A549 (cell line): ENCODE data around the gene SERPINB11. TPM values are rescaled to one million over a fixed set of nuclear protein-coding genes. Genes with fewer than 3 reads are reported as not detected.

Experiments
- ATAC-seq, 2 experiments: fragments of 200-7000 bp in 1 of 2; fragments of >200 bp in 1 of 2; cut with Nextera tagmentation in 1 of 2; cut with Tn5 transposase in 1 of 2; 3 replicates each; pipeline versions ENCODE4 v1.8.0 to v1.9.1; 2018 to 2020; ENCODE audit warnings: mild to moderate bottlenecking in 1 of 2, moderate library complexity in 1 of 2
- CTCF ChIA-PET: fragments of 300-600 bp; sonication (Branson Sonifier 250); formaldehyde crosslinking; extraction: SDS; loops from one replicate; lab custom pipeline; 2021; ENCODE audit warnings: antibody characterized with exemption, inconsistent platforms; lab: Yijun Ruan, JAX
- POLR2A ChIA-PET: fragments of 350-600 bp; formaldehyde crosslinking; extraction: SDS; loops from one replicate; lab custom pipeline; 2021; ENCODE audit warnings: antibody characterized with exemption, inconsistent platforms; lab: Yijun Ruan, JAX
- DNase-seq, 2 experiments: peaks; one replicate each; pipeline versions ENCODE4 v3.0.0 to v3.0.0-alpha.2; 2011 to 2016; ENCODE audit warnings: low read depth in 1 of 2, low spot score in 1 of 2
- FAIRE-seq: peaks from 2 replicates; lab custom pipeline; 2011; peaks lifted over from hg19 to GRCh38; lab: Jason Lieb, UNC
- H3K27ac ChIP-seq, 2 experiments: fragments of >200 bp; sonication (Bioruptor Twin); formaldehyde crosslinking; 3 replicates each; pipeline ENCODE4 v1.5.1; 2016 to 2017
- H3K4me1 ChIP-seq: fragments of >200 bp; sonication (Bioruptor Twin); formaldehyde crosslinking; 3 replicates; pipeline ENCODE4 v1.6.1; 2016
- H3K4me2 ChIP-seq: fragments of >200 bp; sonication (Bioruptor Twin); formaldehyde crosslinking; 3 replicates; pipeline ENCODE4 v1.6.1; 2016
- H3K4me3 ChIP-seq: fragments of >200 bp; sonication (Bioruptor Twin); formaldehyde crosslinking; 3 replicates; pipeline ENCODE4 v1.5.1; 2016
- H3K9me3 ChIP-seq: fragments of >200 bp; sonication (Bioruptor Twin); formaldehyde crosslinking; 3 replicates; pipeline ENCODE4 v1.6.1; 2016
- CBX2 ChIP-seq: fragments of 200-600 bp; sonication (generic); IDR thresholded peaks from 2 replicates; pipeline ENCODE4 v1.6.1; 2016; ENCODE audit warnings: low read depth, mild to moderate bottlenecking, borderline replicate concordance
- CBX8 ChIP-seq: fragments of 200-600 bp; sonication (generic); IDR thresholded peaks from 2 replicates; pipeline ENCODE4 v1.6.1; 2016
- CEBPB ChIP-seq, 2 experiments: fragments of >200 bp in 1 of 2; sonication (Bioruptor Twin) in 1 of 2; formaldehyde crosslinking in 1 of 2; IDR thresholded peaks; 2 replicates each; pipeline ENCODE4 v1.6.1; 2012 to 2016
- CHD2 ChIP-seq: fragments of 150-350 bp; IDR thresholded peaks from 2 replicates; pipeline ENCODE4 v1.6.1; 2014; ENCODE audit warnings: low read length; ENCODE audit not compliant: partially characterized antibody
- E2F6 ChIP-seq: IDR thresholded peaks from 2 replicates; pipeline ENCODE4 v1.6.1; 2012; ENCODE audit warnings: low read depth, borderline replicate concordance
- EHMT2 ChIP-seq: fragments of 200-600 bp; sonication (generic); IDR thresholded peaks from 2 replicates; pipeline ENCODE4 v1.6.1; 2016; ENCODE audit warnings: antibody characterized with exemption, low read depth, mild to moderate bottlenecking, moderate library complexity
- GATA3 ChIP-seq: IDR thresholded peaks from 2 replicates; pipeline ENCODE4 v1.6.1; 2012; ENCODE audit warnings: borderline replicate concordance
- HES2 ChIP-seq: fragments of >200 bp; sonication (Bioruptor Twin); formaldehyde crosslinking; IDR thresholded peaks from 2 replicates; pipeline ENCODE4 v1.6.1; 2016
- HOXB13 ChIP-seq: fragments of 250-450 bp; sonication (Bioruptor Pico); IDR thresholded peaks from 2 replicates; pipeline ENCODE4 v1.5.0; 2020; ENCODE audit warnings: low read depth, mild to moderate bottlenecking, moderate library complexity
- JUN ChIP-seq, 2 experiments: fragments of >200 bp; sonication (Bioruptor Twin); formaldehyde crosslinking; IDR thresholded peaks; 2 replicates in 1 of 2; 3 replicates in 1 of 2; pipeline ENCODE4 v1.6.1; 2016 to 2017
- KDM5A ChIP-seq: fragments of 200-600 bp; sonication (generic); IDR thresholded peaks from 2 replicates; pipeline ENCODE4 v1.6.1; 2016; ENCODE audit warnings: antibody characterized with exemption, mild to moderate bottlenecking
- MAFK ChIP-seq: fragments of 450-650 bp; IDR thresholded peaks from 2 replicates; pipeline ENCODE4 v1.6.1; 2014; ENCODE audit not compliant: partially characterized antibody
- MAX ChIP-seq: IDR thresholded peaks from 2 replicates; pipeline ENCODE4 v1.6.1; 2012
- MAZ ChIP-seq: fragments of 150-350 bp; IDR thresholded peaks from 2 replicates; pipeline ENCODE4 v1.6.1; 2014; ENCODE audit warnings: antibody characterized with exemption, low read depth, low read length, borderline replicate concordance
- MYC ChIP-seq: IDR thresholded peaks from 2 replicates; pipeline ENCODE4 v1.6.1; 2012; ENCODE audit warnings: mild to moderate bottlenecking, inconsistent platforms, low read length, improper control_type of control experiment, borderline replicate concordance
- NR3C1 ChIP-seq: fragments of >200 bp; sonication (Bioruptor Twin); formaldehyde crosslinking; IDR thresholded peaks from 3 replicates; pipeline ENCODE4 v1.6.1; 2017
- PHF8 ChIP-seq: fragments of 200-600 bp; sonication (generic); IDR thresholded peaks from 2 replicates; pipeline ENCODE4 v1.6.1; 2016; ENCODE audit warnings: low read depth, mild to moderate bottlenecking, antibody characterized with exemption, moderate library complexity, borderline replicate concordance
- POLR2AphosphoS2 ChIP-seq: conservative IDR thresholded peaks from 2 replicates; pipeline ENCODE4 v1.6.1; 2012; ENCODE audit warnings: low read length, improper control_type of control experiment, inconsistent platforms
- RCOR1 ChIP-seq: fragments of 150-350 bp; IDR thresholded peaks from 2 replicates; pipeline ENCODE4 v1.6.1; 2014; ENCODE audit warnings: antibody characterized with exemption, low read length, low read depth
- RFX5 ChIP-seq: fragments of 450-650 bp; IDR thresholded peaks from 2 replicates; pipeline ENCODE4 v1.7.1; 2014; ENCODE audit warnings: antibody characterized with exemption, mild to moderate bottlenecking, moderate library complexity
- RNF2 ChIP-seq: fragments of 200-600 bp; sonication (generic); IDR thresholded peaks from 2 replicates; pipeline ENCODE4 v1.6.1; 2016; ENCODE audit warnings: low read depth, mild to moderate bottlenecking, antibody characterized with exemption, moderate library complexity, borderline replicate concordance
- TP53 ChIP-seq: fragments of 250-450 bp; sonication (Bioruptor Pico); IDR thresholded peaks from 2 replicates; pipeline ENCODE4 v1.5.0; 2021; ENCODE audit warnings: mild to moderate bottlenecking, moderate library complexity
- ZNF302 ChIP-seq: fragments of 250-450 bp; sonication (Bioruptor Pico); IDR thresholded peaks from 2 replicates; pipeline ENCODE4 v1.9.0; 2021; ENCODE audit warnings: inconsistent platforms, mild to moderate bottlenecking, moderate library complexity
- ZSCAN20 ChIP-seq: fragments of 250-450 bp; sonication (Bioruptor Pico); IDR thresholded peaks from 2 replicates; pipeline ENCODE4 v1.8.0; 2022; ENCODE audit warnings: mild to moderate bottlenecking, moderate library complexity
- WGBS: methylation state at CpG from one replicate; pipeline ENCODE4 v1.1.6; 2017; ENCODE audit errors: missing lambda C conversion rate; 5-methylcytosine and 5-hydroxymethylcytosine counted together
- polyA plus RNA-seq, 4 experiments: library from polyadenylated mRNA; depleted of rRNA in 3 of 4; stranded (reverse); fragments of >200 nt; fragmentation: RNase III in 1 of 4; extraction: RNeasy Plus Mini Kit Qiagen cat#74134 plus additional on column Dnase treatment in 1 of 4; gene quantifications; 2 replicates in 3 of 4; 3 replicates in 1 of 4; pipeline ENCODE4 v1.2.3, GENCODE V29; 2011 to 2017
- TF ChIP-seq, protein P1 (sequence below): fragments of 200-600 bp; sonication (generic); IDR thresholded peaks from 2 replicates; pipeline ENCODE4 v1.6.1; 2016; ENCODE audit warnings: antibody characterized with exemption, mild to moderate bottlenecking, moderate library complexity
- TF ChIP-seq, protein P2 (sequence below): fragments of >200 bp; sonication (Bioruptor Twin); formaldehyde crosslinking; IDR thresholded peaks from 3 replicates; pipeline ENCODE4 v1.6.1; 2016
- TF ChIP-seq, protein P3 (sequence below): fragments of >200 bp; sonication (Bioruptor Twin); formaldehyde crosslinking; IDR thresholded peaks from 3 replicates; pipeline ENCODE4 v1.5.1; 2016

Gene SERPINB11
- polyA plus RNA-seq, 2 of the 4 experiments (the other 2 are of a cell fraction) = 0.22 TPM; not detected in 1

- no peak for FAIRE-seq
- TF ChIP-seq PHF8 = no peak
- no peak for TF ChIP-seq MAZ
- CTCF ChIA-PET = no interaction called here
- Histone ChIP-seq H3K4me3 (no peak overlapping the region), H3K9me3 (no peaks in the 10 kb centered on the region), H3K4me1 (no peaks in the 10 kb centered on the region), H3K27ac (no peak overlapping the region), H3K4me2 (no peak overlapping the region)
- POLR2A ChIA-PET = no interaction called here
- no peak for DNase-seq
- WGBS = 23% methylated on average over 5 of the region's 5 CpGs
- no peak for ATAC-seq
These were observed 808 bp upstream of the SERPINB11 start for GRCh38 chr18:63701952-63702351.

DNA sequence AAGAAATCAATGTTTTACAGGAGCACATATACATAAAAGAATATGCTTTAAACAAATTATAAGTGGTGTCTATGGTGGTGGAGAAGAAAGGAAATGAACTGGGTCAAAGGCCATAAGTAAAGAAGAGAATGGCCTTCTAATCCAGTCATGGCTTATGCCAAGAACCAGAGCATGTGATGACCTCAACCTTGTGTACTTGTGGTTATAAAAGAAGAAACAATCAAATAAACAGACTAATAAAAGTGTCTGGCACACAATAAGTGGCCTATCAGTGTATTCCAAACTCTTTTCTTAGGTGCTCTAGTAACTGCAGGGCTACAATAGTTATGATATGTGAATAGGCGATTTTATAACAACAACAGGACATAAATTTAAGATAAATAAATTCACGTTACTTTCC, 2.6 kb downstream of the SERPINB11 start:
- no peak for FAIRE-seq
- POLR2A ChIA-PET = no interaction called here
- TF ChIP-seq MAFK = no peak
- TF ChIP-seq, protein P1, sequence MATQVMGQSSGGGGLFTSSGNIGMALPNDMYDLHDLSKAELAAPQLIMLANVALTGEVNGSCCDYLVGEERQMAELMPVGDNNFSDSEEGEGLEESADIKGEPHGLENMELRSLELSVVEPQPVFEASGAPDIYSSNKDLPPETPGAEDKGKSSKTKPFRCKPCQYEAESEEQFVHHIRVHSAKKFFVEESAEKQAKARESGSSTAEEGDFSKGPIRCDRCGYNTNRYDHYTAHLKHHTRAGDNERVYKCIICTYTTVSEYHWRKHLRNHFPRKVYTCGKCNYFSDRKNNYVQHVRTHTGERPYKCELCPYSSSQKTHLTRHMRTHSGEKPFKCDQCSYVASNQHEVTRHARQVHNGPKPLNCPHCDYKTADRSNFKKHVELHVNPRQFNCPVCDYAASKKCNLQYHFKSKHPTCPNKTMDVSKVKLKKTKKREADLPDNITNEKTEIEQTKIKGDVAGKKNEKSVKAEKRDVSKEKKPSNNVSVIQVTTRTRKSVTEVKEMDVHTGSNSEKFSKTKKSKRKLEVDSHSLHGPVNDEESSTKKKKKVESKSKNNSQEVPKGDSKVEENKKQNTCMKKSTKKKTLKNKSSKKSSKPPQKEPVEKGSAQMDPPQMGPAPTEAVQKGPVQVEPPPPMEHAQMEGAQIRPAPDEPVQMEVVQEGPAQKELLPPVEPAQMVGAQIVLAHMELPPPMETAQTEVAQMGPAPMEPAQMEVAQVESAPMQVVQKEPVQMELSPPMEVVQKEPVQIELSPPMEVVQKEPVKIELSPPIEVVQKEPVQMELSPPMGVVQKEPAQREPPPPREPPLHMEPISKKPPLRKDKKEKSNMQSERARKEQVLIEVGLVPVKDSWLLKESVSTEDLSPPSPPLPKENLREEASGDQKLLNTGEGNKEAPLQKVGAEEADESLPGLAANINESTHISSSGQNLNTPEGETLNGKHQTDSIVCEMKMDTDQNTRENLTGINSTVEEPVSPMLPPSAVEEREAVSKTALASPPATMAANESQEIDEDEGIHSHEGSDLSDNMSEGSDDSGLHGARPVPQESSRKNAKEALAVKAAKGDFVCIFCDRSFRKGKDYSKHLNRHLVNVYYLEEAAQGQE = no peak
- TF ChIP-seq HOXB13 (CRISPR knock-in tag) = no peak
- no peak for TF ChIP-seq GATA3
- TF ChIP-seq, protein P2, sequence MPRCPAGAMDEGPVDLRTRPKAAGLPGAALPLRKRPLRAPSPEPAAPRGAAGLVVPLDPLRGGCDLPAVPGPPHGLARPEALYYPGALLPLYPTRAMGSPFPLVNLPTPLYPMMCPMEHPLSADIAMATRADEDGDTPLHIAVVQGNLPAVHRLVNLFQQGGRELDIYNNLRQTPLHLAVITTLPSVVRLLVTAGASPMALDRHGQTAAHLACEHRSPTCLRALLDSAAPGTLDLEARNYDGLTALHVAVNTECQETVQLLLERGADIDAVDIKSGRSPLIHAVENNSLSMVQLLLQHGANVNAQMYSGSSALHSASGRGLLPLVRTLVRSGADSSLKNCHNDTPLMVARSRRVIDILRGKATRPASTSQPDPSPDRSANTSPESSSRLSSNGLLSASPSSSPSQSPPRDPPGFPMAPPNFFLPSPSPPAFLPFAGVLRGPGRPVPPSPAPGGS = no peak
- TF ChIP-seq POLR2AphosphoS2 = no peak
- no peak for TF ChIP-seq KDM5A
- no peak for TF ChIP-seq MAX
- no peak for TF ChIP-seq TP53 (CRISPR knock-in tag)
- no peak for TF ChIP-seq E2F6
- no peak for TF ChIP-seq ZSCAN20 (CRISPR knock-in tag)
- TF ChIP-seq MAZ = no peak
- no peak for TF ChIP-seq CBX2
- no peak for TF ChIP-seq NR3C1
- no peak for TF ChIP-seq PHF8
- TF ChIP-seq JUN (IDR thresholded peaks at IDR 0.05) = no peak
- no peak for TF ChIP-seq EHMT2
- TF ChIP-seq CHD2 = no peak

DNA sequence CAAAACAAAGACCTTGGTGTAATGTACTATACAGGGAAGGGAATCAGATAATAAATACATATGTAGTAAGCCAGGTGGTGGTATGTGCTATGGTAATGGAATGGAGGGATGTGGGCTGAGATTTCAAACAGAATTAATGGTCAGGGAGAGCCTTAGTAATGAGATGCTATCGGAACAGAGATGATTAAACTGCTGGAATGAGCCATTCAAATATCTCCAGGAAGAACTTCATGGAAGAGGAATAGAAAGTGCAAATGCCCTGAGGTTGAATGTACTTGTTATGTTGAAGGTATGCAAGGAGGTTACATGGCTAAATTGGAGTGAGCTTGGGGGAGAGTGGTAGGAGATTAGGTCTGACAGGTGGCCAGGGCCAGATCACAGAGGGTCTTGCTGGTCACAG, 5.1 kb downstream of the SERPINB11 start:
- Histone ChIP-seq H3K9me3 (no peaks in the 10 kb centered on the region), H3K27ac (no peak overlapping the region), H3K4me3 (no peak overlapping the region), H3K4me2 (no peak overlapping the region), H3K4me1 (no peaks in the 10 kb centered on the region)
- FAIRE-seq (no peak), ATAC-seq (no peak), DNase-seq (no peak)
- WGBS = 33% methylated on average over 1 of the region's 1 CpG
- POLR2A ChIA-PET = no interaction called here
- CTCF ChIA-PET = no interaction called here
- TF ChIP-seq CHD2 (no peak), MAZ (no peak), POLR2AphosphoS2 (no peak), ZNF302 (CRISPR knock-in tag) (no peak), JUN (IDR thresholded peaks at IDR 0.05) (no peak), CBX8 (no peak), RCOR1 (no peak), RNF2 (no peak), MYC (no peak), PHF8 (no peak), CEBPB (IDR thresholded peaks at IDR 0.05) (no peak), HES2 (no peak), GATA3 (no peak), RFX5 (no peak)
- TF ChIP-seq, protein P3, sequence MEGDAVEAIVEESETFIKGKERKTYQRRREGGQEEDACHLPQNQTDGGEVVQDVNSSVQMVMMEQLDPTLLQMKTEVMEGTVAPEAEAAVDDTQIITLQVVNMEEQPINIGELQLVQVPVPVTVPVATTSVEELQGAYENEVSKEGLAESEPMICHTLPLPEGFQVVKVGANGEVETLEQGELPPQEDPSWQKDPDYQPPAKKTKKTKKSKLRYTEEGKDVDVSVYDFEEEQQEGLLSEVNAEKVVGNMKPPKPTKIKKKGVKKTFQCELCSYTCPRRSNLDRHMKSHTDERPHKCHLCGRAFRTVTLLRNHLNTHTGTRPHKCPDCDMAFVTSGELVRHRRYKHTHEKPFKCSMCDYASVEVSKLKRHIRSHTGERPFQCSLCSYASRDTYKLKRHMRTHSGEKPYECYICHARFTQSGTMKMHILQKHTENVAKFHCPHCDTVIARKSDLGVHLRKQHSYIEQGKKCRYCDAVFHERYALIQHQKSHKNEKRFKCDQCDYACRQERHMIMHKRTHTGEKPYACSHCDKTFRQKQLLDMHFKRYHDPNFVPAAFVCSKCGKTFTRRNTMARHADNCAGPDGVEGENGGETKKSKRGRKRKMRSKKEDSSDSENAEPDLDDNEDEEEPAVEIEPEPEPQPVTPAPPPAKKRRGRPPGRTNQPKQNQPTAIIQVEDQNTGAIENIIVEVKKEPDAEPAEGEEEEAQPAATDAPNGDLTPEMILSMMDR = no peak

More for the DNA sequence above, 2.6 kb downstream of the SERPINB11 start:
- Histone ChIP-seq H3K27ac (no peak overlapping the region), H3K4me3 (no peak overlapping the region), H3K4me2 (no peak overlapping the region), H3K9me3 (no peaks in the 10 kb centered on the region), H3K4me1 (no peaks in the 10 kb centered on the region)
- ATAC-seq = no peak
- WGBS = 26% methylated on average over 2 of the region's 2 CpGs
- DNase-seq = no peak
- CTCF ChIA-PET = no interaction called here
